Ishikawa (cell line): Measurements from ENCODE around the gene PPRC1.

Source experiments
- CEBPB ChIP-seq: IDR thresholded peaks from 2 replicates; pipeline ENCODE4 v1.6.1; 2012
- CREB1 ChIP-seq: IDR thresholded peaks from 2 replicates; pipeline ENCODE4 v1.6.1; 2012; ENCODE audit warnings: low read depth
- EGR1 ChIP-seq: IDR thresholded peaks from 2 replicates; pipeline ENCODE4 v1.6.1; 2012
- EP300 ChIP-seq: IDR thresholded peaks from 2 replicates; pipeline ENCODE4 v1.6.1; 2012; ENCODE audit warnings: borderline replicate concordance
- FOXM1 ChIP-seq: IDR thresholded peaks from 2 replicates; pipeline ENCODE4 v1.6.1; 2012; ENCODE audit warnings: low read depth, borderline replicate concordance
- MAX ChIP-seq: IDR thresholded peaks from 2 replicates; pipeline ENCODE4 v1.6.1; 2012
- NFIC ChIP-seq: IDR thresholded peaks from 2 replicates; pipeline ENCODE4 v1.6.1; 2012
- RAD21 ChIP-seq: IDR thresholded peaks from 2 replicates; pipeline ENCODE4 v1.6.1; 2012; ENCODE audit warnings: low read depth
- REST ChIP-seq: IDR thresholded peaks from 2 replicates; pipeline ENCODE4 v1.6.1; 2012; ENCODE audit warnings: low read depth, mild to moderate bottlenecking
- TAF1 ChIP-seq: IDR thresholded peaks from 2 replicates; pipeline ENCODE4 v1.6.1; 2012; ENCODE audit warnings: low read depth, mild to moderate bottlenecking
- TCF12 ChIP-seq: IDR thresholded peaks from 2 replicates; pipeline ENCODE4 v1.6.1; 2012; ENCODE audit warnings: low read depth
- TEAD4 ChIP-seq: IDR thresholded peaks from 2 replicates; pipeline ENCODE4 v1.6.1; 2012
- YY1 ChIP-seq: IDR thresholded peaks from 2 replicates; pipeline ENCODE4 v1.6.1; 2012; ENCODE audit warnings: low read depth

DNA sequence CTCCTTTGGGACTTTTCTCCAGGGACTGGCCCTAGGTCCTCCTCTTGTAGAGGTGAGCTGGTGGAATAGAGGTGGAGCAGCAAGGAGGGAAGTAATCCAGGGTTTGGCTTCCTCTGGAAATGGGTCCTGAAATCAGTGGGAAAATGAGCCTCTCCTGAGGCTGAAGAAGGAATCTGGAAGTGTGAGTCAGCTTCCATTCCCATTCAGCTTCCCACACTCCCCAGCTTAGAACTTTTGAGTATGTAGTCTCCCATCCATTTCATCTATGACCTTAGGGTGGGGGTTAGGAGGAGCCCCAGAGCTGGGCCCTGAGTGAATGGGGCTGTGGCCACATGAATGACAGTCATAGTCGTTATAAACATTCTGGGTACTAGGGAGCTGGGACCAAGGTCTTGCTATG is 30.4 kb upstream of the PPRC1 start:
- TF ChIP-seq REST (no peak), FOXM1 (no peak), NFIC (no peak), EP300 (no peak), RAD21 (no peak), TAF1 (no peak), MAX (no peak), TEAD4 (no peak), CEBPB (no peak), EGR1 (no peak), TCF12 (no peak), CREB1 (no peak), YY1 (no peak)
